HG03060 (cell line): Measurements from ENCODE around the gene RREB1.

Experiments
- ATAC-seq: cut with Tn5 transposase; IDR thresholded peaks from one replicate; pipeline ENCODE4 v1.9.1; 2021; ENCODE audit warnings: low read depth, moderate number of reproducible peaks; ENCODE audit not compliant: unreplicated experiment

RREB1 gene

GRCh38 chr6:7238900-7239589, 131.3 kb downstream of the RREB1 start:
- no peak for ATAC-seq

DNA sequence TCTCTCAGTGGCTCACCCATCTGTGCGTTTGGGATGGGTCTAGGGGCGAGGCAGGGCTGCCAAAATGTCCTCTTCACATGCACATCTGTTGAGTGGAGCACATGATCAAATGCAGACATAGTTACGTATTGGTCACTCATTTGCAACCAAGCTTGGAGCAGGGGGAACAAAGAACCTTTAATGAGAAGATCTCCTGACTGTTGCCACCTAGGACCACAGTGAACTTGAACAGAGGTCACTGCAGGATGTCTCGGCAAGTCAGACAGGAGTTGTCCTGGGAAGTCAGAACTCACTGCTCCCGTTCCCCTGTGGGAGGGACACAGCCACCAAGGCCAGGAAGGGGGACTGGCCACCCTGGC, 131.8 kb downstream of the RREB1 start:
- no peak for ATAC-seq

DNA sequence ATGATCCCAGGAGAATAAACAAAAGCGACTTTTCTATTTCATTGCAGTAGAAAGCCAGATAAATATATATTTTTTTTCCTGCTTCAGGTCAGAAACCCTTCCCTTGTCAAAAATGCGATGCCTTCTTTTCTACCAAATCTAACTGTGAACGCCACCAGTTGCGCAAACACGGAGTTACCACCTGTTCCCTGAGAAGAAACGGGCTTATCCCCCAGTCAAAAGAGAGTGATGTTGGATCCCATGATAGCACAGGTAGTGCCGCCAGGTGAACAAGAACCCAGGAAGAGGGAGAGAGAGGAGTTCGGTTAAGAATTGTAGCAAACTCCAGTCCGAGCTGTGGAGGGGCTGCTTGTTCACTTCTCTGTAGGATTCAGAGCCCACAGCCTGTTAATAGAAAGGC, 132.6 kb downstream of the RREB1 start:
- ATAC-seq, result no peak

DNA sequence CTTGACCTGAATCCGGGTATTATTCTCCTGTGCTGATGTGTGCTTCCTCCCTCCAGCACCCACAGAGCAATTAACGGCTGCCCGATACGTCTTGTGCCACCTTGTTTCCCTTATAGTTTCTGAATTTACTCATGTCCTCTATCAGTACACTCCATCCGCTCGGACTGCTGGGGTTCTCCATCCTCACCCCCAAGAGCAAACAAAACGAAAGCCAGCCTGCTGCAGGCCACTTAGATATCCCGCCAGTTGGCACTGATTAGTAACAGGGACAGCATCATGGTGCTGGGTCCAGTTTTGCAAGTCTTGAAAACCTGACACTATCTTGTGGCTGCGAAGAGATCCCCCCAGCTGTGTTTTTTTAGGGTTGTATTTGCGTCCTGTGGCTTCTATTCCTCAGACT, 133.4 kb downstream of the RREB1 start:
- ATAC-seq, result no peak

DNA sequence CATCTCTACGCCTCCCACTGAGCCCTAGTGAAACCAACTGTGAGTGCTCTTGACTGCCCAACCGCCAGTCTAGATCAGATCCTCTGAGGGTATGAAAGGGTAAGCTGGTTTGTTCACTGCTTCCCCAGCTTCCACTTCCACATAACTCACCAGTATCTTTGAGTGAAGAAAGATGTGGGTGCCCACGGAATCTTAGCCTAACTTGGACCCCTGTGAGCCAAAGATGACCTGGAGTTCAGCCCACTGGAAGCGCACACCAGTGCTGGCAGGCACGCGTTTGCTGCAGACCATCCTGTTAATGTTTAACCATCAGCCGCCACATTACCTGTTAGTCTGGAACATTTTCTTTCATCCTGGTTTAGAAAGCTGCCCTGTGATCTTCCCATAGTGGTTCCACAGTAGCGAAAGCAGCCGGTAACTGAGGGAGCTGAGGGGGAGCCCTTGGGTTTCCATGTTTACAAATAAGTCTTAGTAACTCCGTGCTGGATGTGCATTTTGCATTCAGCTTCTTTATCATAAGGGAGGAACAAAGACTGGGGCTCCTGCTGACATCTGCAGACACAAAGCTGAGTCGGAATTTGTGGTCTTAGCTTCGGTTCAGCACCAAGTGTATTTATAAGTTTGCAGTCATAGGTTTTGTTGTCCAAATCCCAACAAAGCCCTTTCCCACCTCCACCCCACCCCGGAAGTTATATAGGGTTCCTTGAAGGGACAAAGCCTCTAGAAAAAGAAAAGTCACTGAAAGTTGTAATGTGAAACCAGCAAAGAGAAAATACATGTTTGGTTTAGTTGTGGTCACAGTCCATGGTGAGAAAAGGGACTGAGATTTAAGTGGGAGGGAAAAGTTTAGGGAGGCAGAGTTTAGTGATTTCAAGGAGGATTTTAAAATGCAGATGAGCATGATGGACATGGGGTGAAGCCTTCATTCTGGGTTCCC, 134.2 kb downstream of the RREB1 start:
- ATAC-seq, result no peak

DNA sequence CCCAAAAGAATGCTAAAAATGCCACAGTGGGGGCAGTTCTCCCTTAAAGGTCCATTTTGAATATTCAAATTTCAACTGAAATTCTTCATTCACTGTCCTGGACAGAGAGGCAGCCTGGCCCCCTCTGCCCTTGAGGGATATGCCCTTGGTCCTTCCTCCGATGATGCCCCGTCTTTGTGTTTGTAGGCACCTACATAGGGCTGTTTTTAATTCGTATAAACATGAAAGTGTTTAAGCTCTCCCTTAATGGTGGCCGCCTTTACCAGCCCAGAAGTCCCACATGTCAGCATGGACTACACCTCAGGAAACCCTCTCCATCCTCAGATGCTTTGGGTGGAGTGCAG, 135.0 kb downstream of the RREB1 start:
- no peak for ATAC-seq

DNA sequence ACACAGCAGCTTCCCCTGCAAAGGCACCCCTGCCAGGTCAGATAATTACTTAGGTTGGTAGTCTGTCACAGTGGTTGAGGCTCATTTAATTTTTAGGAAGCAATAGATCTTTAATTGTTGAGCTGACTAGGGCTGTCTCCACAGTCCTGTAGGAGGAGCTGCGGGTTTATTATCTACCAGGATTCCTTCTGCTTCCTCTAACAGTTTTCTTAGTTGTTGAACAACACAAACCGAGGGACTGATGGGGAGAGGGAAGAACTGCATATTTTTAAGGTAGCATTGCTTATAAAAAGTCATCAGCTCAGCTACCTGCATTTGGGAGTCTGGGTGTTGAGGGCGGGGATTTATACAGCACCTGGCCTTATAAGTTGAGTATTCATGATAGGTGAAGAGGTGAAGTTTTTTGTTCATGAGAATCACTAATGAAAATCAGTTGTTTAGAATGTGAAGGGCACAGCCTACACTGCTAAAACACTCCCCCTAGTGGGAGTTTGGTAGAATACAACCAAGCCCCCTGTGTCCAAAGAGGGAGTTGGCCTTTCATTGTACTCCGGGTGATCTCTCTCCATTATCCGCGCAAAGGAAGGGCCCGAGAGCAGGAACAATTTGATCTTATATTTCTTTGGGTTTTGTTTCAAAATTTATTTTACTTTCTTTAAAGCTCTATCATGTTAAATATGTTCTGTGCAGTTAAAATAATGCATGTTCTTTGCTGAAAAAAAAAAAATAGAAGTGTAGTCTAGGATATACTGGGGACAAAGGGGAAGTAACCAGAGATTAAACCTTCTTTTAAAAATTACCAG, 135.6 kb downstream of the RREB1 start:
- ATAC-seq, result no peak

GRCh38 chr6:7245668-7246393, 138.1 kb downstream of the RREB1 start:
- ATAC-seq, result no peak

DNA sequence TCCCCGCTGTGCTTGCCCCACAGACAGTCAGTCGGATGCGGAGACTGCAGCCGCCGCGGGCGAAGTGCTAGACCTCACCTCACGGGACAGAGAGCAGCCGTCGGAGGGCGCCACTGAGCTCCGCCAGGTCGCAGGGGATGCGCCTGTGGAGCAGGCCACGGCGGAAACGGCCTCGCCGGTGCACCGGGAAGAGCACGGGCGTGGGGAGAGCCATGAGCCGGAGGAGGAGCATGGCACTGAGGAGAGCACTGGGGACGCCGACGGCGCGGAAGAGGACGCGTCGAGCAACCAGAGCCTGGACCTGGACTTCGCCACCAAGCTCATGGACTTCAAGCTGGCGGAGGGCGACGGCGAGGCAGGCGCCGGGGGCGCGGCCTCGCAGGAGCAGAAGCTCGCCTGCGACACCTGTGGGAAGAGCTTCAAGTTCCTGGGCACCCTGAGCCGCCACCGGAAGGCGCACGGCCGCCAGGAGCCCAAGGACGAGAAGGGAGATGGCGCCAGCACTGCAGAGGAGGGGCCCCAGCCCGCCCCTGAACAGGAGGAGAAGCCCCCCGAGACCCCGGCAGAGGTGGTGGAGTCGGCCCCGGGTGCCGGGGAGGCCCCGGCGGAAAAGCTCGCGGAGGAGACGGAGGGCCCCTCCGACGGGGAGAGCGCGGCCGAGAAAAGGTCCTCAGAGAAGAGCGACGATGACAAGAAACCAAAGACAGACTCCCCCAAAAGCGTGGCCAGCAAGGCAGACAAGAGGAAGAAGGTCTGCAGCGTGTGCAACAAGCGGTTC, 138.8 kb downstream of the RREB1 start:
- ATAC-seq, result no peak

DNA sequence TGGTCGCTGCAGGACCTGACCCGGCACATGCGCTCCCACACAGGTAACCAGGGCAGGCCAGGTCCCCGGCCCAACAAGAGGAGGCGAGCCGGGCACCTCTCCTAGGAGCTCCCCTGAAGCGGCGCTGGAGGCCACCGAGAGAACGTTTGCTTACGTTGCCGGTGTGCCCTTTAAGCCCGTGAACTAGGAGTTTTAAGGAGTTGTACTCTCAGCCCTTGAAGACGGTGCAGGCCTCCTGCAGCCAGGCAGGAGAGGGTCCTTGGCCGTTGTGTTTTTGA, 139.4 kb downstream of the RREB1 start:
- no peak for ATAC-seq

- no peak for ATAC-seq
Measured at GRCh38 chr6:7247828-7248227, 140.1 kb downstream of the RREB1 start.

GRCh38 chr6:7249391-7249790, 141.6 kb downstream of the RREB1 start:
- ATAC-seq, result no peak

- ATAC-seq, result no peak
Measured at GRCh38 chr6:7249946-7250643, 142.3 kb downstream of the RREB1 start.

DNA sequence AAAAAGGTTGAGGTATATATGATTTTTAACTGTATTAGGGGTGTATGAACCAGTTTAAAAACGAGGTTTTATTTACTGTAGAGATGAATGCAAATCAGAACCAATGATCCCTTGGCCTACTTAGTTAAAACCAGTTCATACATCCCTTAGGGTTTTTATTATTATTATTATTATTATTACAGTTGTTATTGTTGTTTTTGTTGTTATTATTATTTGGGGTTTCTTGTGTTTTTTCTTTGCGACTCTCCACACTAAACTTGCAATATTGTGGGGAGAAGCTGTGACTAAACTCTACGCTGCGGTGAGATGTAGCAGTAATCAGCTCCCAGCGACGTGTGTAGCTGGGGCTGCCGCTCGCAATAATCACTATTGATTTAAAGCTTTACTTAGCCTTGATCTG, 143.1 kb downstream of the RREB1 start:
- ATAC-seq, result no peak

DNA sequence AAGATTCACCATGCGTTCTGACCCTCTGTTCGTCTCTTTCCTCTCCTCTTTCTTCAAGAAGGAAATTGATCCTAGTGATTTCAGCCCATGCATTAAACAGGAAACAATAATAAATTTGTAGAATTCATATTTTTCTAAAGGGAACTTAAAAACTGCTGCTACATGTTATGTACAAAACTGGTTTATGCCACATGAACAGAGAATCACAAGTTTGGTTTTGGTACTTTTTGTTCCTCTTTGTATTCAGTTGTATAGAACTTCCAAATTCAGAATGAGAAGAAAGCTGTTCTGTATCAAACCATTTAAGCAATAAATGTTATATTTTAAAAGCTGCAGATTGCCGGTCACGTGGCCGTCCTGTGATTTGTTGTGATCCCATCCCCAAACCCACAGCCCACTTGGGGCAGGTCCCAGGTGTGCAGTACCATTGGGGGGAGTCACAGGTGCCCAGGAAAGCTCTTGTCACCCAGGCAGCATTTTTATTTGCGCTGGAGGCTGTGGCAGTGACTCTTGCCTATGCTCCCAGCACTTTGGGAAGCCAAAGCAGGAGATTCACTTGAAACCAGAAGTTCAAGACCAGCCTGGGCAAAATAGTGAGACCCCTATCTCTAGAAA, 144.0 kb downstream of the RREB1 start:
- ATAC-seq, result no peak

GRCh38 chr6:7252390-7252789, 144.6 kb downstream of the RREB1 start:
- ATAC-seq, result no peak

GRCh38 chr6:7254980-7255835, 147.4 kb downstream of the RREB1 start:
- ATAC-seq, result no peak

DNA sequence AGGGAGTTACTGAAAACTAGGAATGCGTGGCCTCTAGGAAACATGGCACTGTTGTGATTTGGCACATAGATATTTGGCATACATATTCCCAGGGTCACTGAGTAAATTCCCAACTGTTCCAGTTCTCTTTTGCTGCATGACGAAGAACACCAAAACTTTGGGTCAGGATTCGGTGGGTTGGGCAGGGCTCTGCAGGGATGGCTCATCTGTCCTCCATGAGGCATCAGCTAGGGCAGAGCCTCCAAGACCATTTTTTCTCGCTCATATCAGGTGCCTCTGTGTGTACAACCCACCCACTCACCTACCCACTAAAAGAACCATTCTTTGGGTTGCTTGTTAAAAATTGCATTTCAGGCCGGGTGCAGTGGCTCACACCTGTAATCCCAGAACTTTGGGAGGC, 148.2 kb downstream of the RREB1 start:
- no peak for ATAC-seq
